BLaER1 (cell line): ENCODE data around the gene ARIH2.

ENCODE experiments used
- H3K27ac ChIP-seq: shearing (Covaris generic); formaldehyde crosslinking; 2 replicates; pipeline ENCODE4 v1.8.1; 2022
- H3K27me3 ChIP-seq: shearing (Covaris generic); formaldehyde crosslinking; 2 replicates; pipeline ENCODE4 v1.8.1; 2022
- H3K36me3 ChIP-seq: shearing (Covaris generic); formaldehyde crosslinking; 2 replicates; pipeline ENCODE4 v1.8.1; 2022
- H3K4me1 ChIP-seq: shearing (Covaris generic); formaldehyde crosslinking; 2 replicates; pipeline ENCODE4 v1.8.1; 2022
- H3K4me2 ChIP-seq: shearing (Covaris generic); formaldehyde crosslinking; 2 replicates; pipeline ENCODE4 v1.8.1; 2022
- H3K4me3 ChIP-seq: shearing (Covaris generic); formaldehyde crosslinking; 2 replicates; pipeline ENCODE4 v1.8.1; 2022
- H3K9ac ChIP-seq: shearing (Covaris generic); formaldehyde crosslinking; 2 replicates; pipeline ENCODE4 v1.8.1; 2022
- H3K9me3 ChIP-seq: shearing (Covaris generic); formaldehyde crosslinking; 2 replicates; pipeline ENCODE4 v1.8.1; 2022
- H4K20me1 ChIP-seq: shearing (Covaris generic); formaldehyde crosslinking; 2 replicates; pipeline ENCODE4 v1.8.1; 2022
- Cebpa-rat ChIP-seq: shearing (Covaris generic); IDR thresholded peaks from 2 replicates; pipeline ENCODE4 v1.8.1; 2022

ARIH2 gene

DNA sequence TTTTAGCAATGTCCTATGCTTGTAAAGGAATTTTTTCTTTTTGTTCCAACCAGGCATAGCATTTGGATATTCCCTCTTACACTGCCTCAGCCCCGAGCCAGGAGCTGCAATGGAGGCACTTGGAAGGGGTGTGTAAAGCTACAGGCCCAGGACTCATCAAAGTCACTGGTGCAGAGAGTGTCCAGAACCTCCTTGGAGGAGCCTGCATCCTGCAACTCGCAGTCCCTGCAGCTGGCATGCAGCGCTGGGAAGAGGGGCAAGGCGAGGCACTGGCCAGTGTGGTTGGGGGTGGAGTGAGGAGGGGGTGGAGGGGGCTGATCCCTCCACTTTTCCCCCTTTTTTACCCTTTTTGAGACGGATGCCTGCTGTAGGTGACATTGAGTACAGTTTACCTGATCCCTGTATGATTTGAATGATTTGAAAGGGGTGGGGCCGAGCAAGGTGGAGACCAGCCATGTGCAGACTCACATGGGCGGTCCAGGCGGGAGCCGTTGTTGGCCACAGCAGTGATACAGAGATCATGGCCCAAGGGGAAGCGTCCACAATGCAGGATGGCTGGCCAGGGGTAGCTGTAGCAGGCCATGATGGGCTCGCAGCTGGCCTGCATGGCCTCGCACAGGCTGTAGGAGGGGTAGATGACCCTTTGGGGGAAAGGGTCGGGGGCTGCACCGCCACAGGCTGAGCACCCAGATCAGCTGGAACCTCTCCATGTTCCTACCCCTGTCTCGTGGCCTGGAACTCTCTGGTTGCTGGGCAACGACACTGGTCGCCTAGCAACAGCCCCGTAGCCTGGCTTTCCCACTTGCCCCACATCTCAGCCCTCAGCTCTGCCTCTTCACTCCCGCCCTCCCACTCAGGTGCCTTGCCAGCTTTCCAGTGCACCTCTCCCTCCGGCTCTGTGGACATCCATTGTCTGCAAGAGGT lies 79.3 kb downstream of the ARIH2 start:
- H3K4me2 ChIP-seq = no peak overlapping the region

DNA sequence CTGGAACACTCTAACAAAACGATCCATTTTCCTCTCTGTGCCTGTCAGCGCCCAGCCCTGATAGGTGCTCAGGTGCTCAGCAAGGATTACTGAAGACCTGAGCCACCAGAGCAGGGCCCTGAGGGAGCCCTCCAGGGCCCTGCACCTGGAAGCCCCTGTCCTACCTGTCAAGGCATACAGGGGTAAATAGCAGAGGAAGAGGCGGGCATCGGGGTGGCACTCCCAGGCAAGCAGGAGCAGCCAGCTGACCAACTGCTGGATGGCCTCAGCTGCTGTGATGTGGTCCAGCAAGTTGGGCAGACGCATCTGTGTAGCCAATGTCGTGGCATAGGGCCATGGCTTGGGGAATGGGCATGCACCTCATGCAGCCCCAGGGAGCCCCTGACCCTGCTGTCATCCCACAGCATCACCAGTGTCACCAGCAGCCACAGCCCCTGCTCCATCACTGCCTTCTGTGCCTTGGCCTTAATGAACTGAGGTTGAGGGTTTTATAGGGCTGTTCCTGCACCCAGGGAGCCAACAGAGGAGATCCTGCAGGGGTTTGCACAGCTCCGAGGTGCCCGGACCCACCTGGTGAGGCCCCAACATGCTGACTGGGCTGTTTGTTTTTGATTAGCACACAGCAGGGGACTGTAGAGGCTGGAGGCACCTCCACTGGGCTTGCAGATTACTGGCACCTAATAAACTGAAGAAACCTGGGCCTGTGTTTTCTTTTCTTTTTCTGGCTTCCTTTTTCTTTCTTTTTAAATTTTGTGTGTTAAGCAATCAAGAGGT lies 80.6 kb downstream of the ARIH2 start:
- no peaks in the 10 kb centered on the region for H3K27me3 ChIP-seq
- H3K27ac ChIP-seq = no peak overlapping the region
- no peak overlapping the region for H3K4me2 ChIP-seq
- H4K20me1 ChIP-seq = no peaks in the 10 kb centered on the region
- H3K9me3 ChIP-seq = no peaks in the 10 kb centered on the region
- H3K4me1 ChIP-seq = peaks cover 2% of the 10 kb centered on the region
- no peak overlapping the region for H3K9ac ChIP-seq
- TF ChIP-seq Cebpa-rat = no peak
- H3K36me3 ChIP-seq = peaks cover 28% of the 10 kb centered on the region
- H3K4me3 ChIP-seq = no peak overlapping the region

More for the DNA sequence above, 79.3 kb downstream of the ARIH2 start:
- no peaks in the 10 kb centered on the region for H4K20me1 ChIP-seq
- H3K27ac ChIP-seq = no peak overlapping the region
- H3K9me3 ChIP-seq = no peaks in the 10 kb centered on the region
- no peak for TF ChIP-seq Cebpa-rat
- H3K36me3 ChIP-seq = peaks cover 33% of the 10 kb centered on the region
- no peak overlapping the region for H3K4me3 ChIP-seq
- peaks cover 15% of the 10 kb centered on the region for H3K4me1 ChIP-seq
- H3K27me3 ChIP-seq = no peaks in the 10 kb centered on the region
- H3K9ac ChIP-seq = no peak overlapping the region

- no peak overlapping the region for H3K4me3 ChIP-seq
- no peaks in the 10 kb centered on the region for H4K20me1 ChIP-seq
- H3K27ac ChIP-seq = no peak overlapping the region
- no peaks in the 10 kb centered on the region for H3K27me3 ChIP-seq
- no peaks in the 10 kb centered on the region for H3K9me3 ChIP-seq
- peaks cover 3% of the 10 kb centered on the region for H3K4me1 ChIP-seq
- no peak for TF ChIP-seq Cebpa-rat
- peaks cover 31% of the 10 kb centered on the region for H3K36me3 ChIP-seq
- no peak overlapping the region for H3K4me2 ChIP-seq
- no peak overlapping the region for H3K9ac ChIP-seq
Observed at GRCh38 chr3:49001155-49001554, 82.5 kb downstream of the ARIH2 start.

DNA sequence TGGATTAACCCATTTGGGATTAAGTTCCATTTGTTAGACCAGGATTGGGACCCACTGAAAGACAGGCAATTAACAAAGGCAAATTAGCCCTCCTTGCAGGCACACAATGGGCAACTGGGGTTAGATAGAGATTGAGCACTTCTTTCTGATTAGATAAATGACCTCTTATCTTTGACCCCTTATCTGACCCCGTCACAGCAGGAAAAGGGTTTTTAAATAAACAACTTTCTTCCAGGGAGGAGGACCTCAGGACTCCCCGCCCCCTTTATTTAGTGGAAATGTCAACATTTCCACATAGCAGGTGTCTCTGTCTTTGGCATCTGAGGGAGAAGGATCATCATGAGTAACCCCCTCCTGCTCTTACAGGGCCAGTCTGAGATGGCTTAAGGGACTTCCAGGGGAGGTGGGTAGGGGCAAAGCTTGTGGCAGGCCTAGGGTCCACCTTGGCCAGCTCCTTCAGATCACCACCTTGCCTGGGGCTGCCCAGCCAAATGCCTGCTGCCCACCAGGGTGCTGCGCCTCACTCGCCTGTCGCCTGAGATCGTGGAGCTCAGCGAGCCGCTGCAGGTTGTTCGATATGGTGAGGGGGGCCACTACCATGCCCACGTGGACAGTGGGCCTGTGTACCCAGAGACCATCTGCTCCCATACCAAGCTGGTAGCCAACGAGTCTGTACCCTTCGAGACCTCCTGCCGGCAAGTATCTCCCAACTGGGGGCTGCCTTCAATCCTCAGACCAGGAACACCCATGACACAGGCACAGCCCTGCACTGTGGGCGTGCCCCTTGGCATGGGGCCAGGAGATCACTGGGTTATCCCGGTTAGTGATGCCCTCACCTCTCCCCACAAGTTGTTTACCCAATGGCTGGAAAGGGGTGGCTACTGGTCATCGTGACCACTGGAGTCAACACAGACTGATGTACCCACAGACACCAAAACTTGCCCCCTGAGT lies 86.0 kb downstream of the ARIH2 start:
- H3K9ac ChIP-seq = no peak overlapping the region
- TF ChIP-seq Cebpa-rat = no peak
- H3K27ac ChIP-seq = no peak overlapping the region
- H3K4me2 ChIP-seq = no peak overlapping the region
- H3K36me3 ChIP-seq = peaks cover 18% of the 10 kb centered on the region
- no peak overlapping the region for H3K4me3 ChIP-seq
- peaks cover 18% of the 10 kb centered on the region for H4K20me1 ChIP-seq
- no peaks in the 10 kb centered on the region for H3K9me3 ChIP-seq
- H3K27me3 ChIP-seq = no peaks in the 10 kb centered on the region
- H3K4me1 ChIP-seq = peaks cover 27% of the 10 kb centered on the region

- H3K36me3 ChIP-seq = peaks cover 25% of the 10 kb centered on the region
- no peaks in the 10 kb centered on the region for H3K27me3 ChIP-seq
- no peak for TF ChIP-seq Cebpa-rat
- no peak overlapping the region for H3K4me2 ChIP-seq
- H3K4me1 ChIP-seq = peaks cover 32% of the 10 kb centered on the region
- H3K27ac ChIP-seq = no peak overlapping the region
- H4K20me1 ChIP-seq = peaks cover 25% of the 10 kb centered on the region
- H3K9ac ChIP-seq = no peak overlapping the region
- no peaks in the 10 kb centered on the region for H3K9me3 ChIP-seq
- no peak overlapping the region for H3K4me3 ChIP-seq
Observed at GRCh38 chr3:49005303-49005680, 86.7 kb downstream of the ARIH2 start.

DNA sequence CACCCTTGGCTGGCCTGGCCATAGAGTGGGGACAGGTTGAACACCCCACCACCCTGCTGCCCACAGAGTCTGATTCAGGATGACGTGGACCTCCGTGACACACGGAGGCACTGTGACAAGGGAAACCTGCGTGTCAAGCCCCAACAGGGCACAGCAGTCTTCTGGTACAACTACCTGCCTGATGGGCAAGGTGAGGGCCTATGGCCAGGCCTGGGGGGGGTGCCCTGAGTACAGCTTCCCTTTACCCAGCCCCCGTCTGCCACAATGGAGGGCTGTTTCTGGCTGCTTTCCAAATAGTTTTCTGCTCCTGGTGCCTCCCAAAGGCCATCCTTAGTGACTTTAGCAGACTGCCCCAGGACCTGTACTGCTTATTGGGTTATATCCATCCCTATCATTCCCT lies 87.4 kb downstream of the ARIH2 start:
- Histone ChIP-seq H4K20me1 (peaks cover 32% of the 10 kb centered on the region), H3K27ac (peak overlapping the region; percentile 99; the same call in 1 of the 2 replicates), H3K4me1 (peaks cover 32% of the 10 kb centered on the region), H3K27me3 (no peaks in the 10 kb centered on the region), H3K4me3 (peak overlapping the region; percentile 87), H3K9me3 (no peaks in the 10 kb centered on the region), H3K9ac (no peak overlapping the region), H3K36me3 (peaks cover 32% of the 10 kb centered on the region), H3K4me2 (peak overlapping the region; percentile 97)
- no peak for TF ChIP-seq Cebpa-rat

- peak overlapping the region; percentile 98 for H3K9ac ChIP-seq
- H3K36me3 ChIP-seq = peaks cover 37% of the 10 kb centered on the region
- peak overlapping the region; percentile 97 for H3K4me2 ChIP-seq
- TF ChIP-seq Cebpa-rat = no peak
- H3K4me3 ChIP-seq = peak overlapping the region; percentile 87
- H3K4me1 ChIP-seq = peaks cover 32% of the 10 kb centered on the region
- no peaks in the 10 kb centered on the region for H3K27me3 ChIP-seq
- H3K9me3 ChIP-seq = no peaks in the 10 kb centered on the region
- H3K27ac ChIP-seq = peak overlapping the region; percentile 99
- H4K20me1 ChIP-seq = peaks cover 37% of the 10 kb centered on the region
Observed at GRCh38 chr3:49006408-49007067, 87.9 kb downstream of the ARIH2 start.

- no peak for TF ChIP-seq Cebpa-rat
- H3K4me3 ChIP-seq = peak within 1 kb of the TSS; percentile 87
- no peaks in the 10 kb centered on the region for H3K9me3 ChIP-seq
- no peaks in the 10 kb centered on the region for H3K27me3 ChIP-seq
- peak within 1 kb of the TSS; percentile 97 for H3K4me2 ChIP-seq
- peak within 1 kb of the TSS; percentile 99 for H3K27ac ChIP-seq
- H3K9ac ChIP-seq = peak within 1 kb of the TSS; percentile 98
- H4K20me1 ChIP-seq = peaks cover 44% of the 10 kb centered on the region
- peaks cover 42% of the 10 kb centered on the region for H3K36me3 ChIP-seq
- peaks cover 32% of the 10 kb centered on the region for H3K4me1 ChIP-seq
Observed at GRCh38 chr3:49007068-49007770, 88.6 kb downstream of the ARIH2 start, which contains the start of gene WDR6. Gene WDR6, plus strand, starts transcription at chr3:49007391. Its CDS starts 41 bp downstream, at chr3:49007432.
